GM12878 (cell line): ENCODE measurements around the gene HJURP. TPM values are rescaled to one million over a fixed set of nuclear protein-coding genes. Genes with fewer than 3 reads are reported as not detected.

ENCODE experiments used
- ATAC-seq: fragments of 200-7000 bp; cut with Tn5 transposase; 3 replicates; pipeline ENCODE4 v1.9.1; 2020; ENCODE audit warnings: mild to moderate bottlenecking, moderate library complexity
- BruUV-seq: library from RNA; stranded (reverse); fragments of 400-500 nt; replicated peaks from 2 replicates; lab custom pipeline; 2021; lab: Mats Ljungman, UMichigan
- CTCF ChIA-PET: fragments of 300-600 bp; sonication (Branson Sonifier 250); formaldehyde crosslinking; extraction: SDS; loops from one replicate; lab custom pipeline; 2021; ENCODE audit warnings: inconsistent platforms; lab: Yijun Ruan, JAX
- POLR2A ChIA-PET: fragments of 350-600 bp; formaldehyde crosslinking; extraction: SDS; loops from one replicate; lab custom pipeline; 2021; ENCODE audit warnings: inconsistent platforms; lab: Charles Lee
- RAD21 ChIA-PET: fragments of 300-600 bp; sonication (Branson Sonifier 250); formaldehyde crosslinking; loops from one replicate; lab custom pipeline; 2023; ENCODE audit warnings: antibody characterized with exemption; ENCODE audit not compliant: unreplicated experiment; lab: Charles Lee
- SMC1A ChIA-PET: fragments of 300-600 bp; sonication (Branson Sonifier 250); formaldehyde crosslinking; loops from one replicate; lab custom pipeline; 2023; ENCODE audit not compliant: unreplicated experiment, uncharacterized antibody; lab: Charles Lee
- DNase-seq: peaks from one replicate; pipeline ENCODE4 v3.0.0-alpha.2; 2011; ENCODE audit warnings: low read depth, low spot score
- FAIRE-seq: peaks from 3 replicates; lab custom pipeline; 2011; peaks lifted over from hg19 to GRCh38; lab: Jason Lieb, UNC
- H2AFZ ChIP-seq: 2 replicates; pipeline ENCODE4 v1.6.0; 2011; ENCODE audit warnings: low read depth, low read length, control low read depth; ENCODE audit not compliant: control insufficient read depth
- H3K27ac ChIP-seq: 2 replicates; pipeline ENCODE4 v1.5.1; 2011; ENCODE audit warnings: control low read depth; ENCODE audit not compliant: control insufficient read depth, insufficient read depth
- H3K27me3 ChIP-seq, 2 experiments: replicated peaks in 1 of 2; 2 replicates each; pipeline versions ENCODE4 v1.6.0 to v1.6.1; 2011; ENCODE audit warnings: low read length in 1 of 2; ENCODE audit not compliant: control insufficient read depth in 2 of 2, insufficient read depth in 2 of 2
- H3K36me3 ChIP-seq, 2 experiments: 2 replicates each; pipeline ENCODE4 v1.5.1; 2011; ENCODE audit warnings: low read length in 1 of 2; ENCODE audit not compliant: control insufficient read depth in 2 of 2, insufficient read depth in 2 of 2
- H3K4me1 ChIP-seq: 2 replicates; pipeline ENCODE4 v1.6.1; 2011; ENCODE audit warnings: mild to moderate bottlenecking, low read length, moderate library complexity, mixed read lengths; ENCODE audit not compliant: control insufficient read depth, insufficient read depth
- H3K4me2 ChIP-seq: 2 replicates; pipeline ENCODE4 v1.6.0; 2011; ENCODE audit warnings: control low read depth; ENCODE audit not compliant: control insufficient read depth, insufficient read depth
- H3K4me3 ChIP-seq: fragments of 200-600 bp; sonication (generic); 2 replicates; pipeline ENCODE4 v1.5.1; 2016
- H3K79me2 ChIP-seq: 2 replicates; pipeline ENCODE4 v1.6.0; 2011; ENCODE audit warnings: low read length; ENCODE audit not compliant: control insufficient read depth, insufficient read depth
- H3K9ac ChIP-seq: 2 replicates; pipeline ENCODE4 v1.8.0; 2011; ENCODE audit warnings: low read length, control low read depth, mixed read lengths; ENCODE audit not compliant: control insufficient read depth, insufficient read depth
- H3K9me3 ChIP-seq: replicated peaks from 3 replicates; pipeline ENCODE4 v1.5.1; 2011; ENCODE audit warnings: mild to moderate bottlenecking, low read length; ENCODE audit not compliant: control insufficient read depth, insufficient read depth
- H4K20me1 ChIP-seq: 2 replicates; pipeline ENCODE4 v1.6.0; 2011; ENCODE audit not compliant: control insufficient read depth, insufficient read depth
- BHLHE40 ChIP-seq, 2 experiments: fragments of 450-650 bp in 1 of 2; IDR thresholded peaks; 2 replicates each; pipeline ENCODE4 v1.6.1; 2011 to 2017; ENCODE audit warnings: low read depth in 2 of 2, borderline replicate concordance in 1 of 2, improper control_type of control experiment in 1 of 2, low read length in 1 of 2, mild to moderate bottlenecking in 1 of 2
- NR2C1 ChIP-seq: fragments of 450-650 bp; IDR thresholded peaks from 2 replicates; pipeline ENCODE4 v1.6.1; 2017; ENCODE audit warnings: antibody characterized with exemption, mild to moderate bottlenecking, moderate library complexity
- NR2F1 ChIP-seq: fragments of 450-650 bp; conservative IDR thresholded peaks from 2 replicates; pipeline ENCODE4 v1.6.1; 2017; ENCODE audit warnings: mild to moderate bottlenecking
- RAD51 ChIP-seq: fragments of 450-650 bp; IDR thresholded peaks from 2 replicates; pipeline ENCODE4 v1.6.1; 2016; ENCODE audit warnings: moderate library complexity, mild to moderate bottlenecking, inconsistent platforms
- WRNIP1 ChIP-seq: IDR thresholded peaks from 2 replicates; pipeline ENCODE4 v1.6.1; 2011; ENCODE audit warnings: low read depth, low read length, improper control_type of control experiment, borderline replicate concordance
- ZNF24 ChIP-seq: fragments of 450-650 bp; IDR thresholded peaks from 2 replicates; pipeline ENCODE4 v1.6.1; 2017; ENCODE audit warnings: antibody characterized with exemption, mild to moderate bottlenecking
- WGBS: methylation state at CpG from one replicate; pipeline ENCODE4 v1.1.6; 2016; ENCODE audit warnings: low lambda C conversion rate; ENCODE audit not compliant: insufficient replicate concordance, insufficient coverage; ENCODE audit errors: missing lambda C conversion rate; 5-methylcytosine and 5-hydroxymethylcytosine counted together
- in situ Hi-C: fragments of 300-500 bp; cut with MboI; formaldehyde crosslinking; loops from 9 replicates; pipeline ENCODE4 v1.14.3; 2018; ENCODE audit warnings: mixed read lengths
- intact Hi-C: fragments of 100-400 bp; cut with micrococcal nuclease; formaldehyde crosslinking; loops from one replicate; pipeline ENCODE4 v1.14.2; 2022; ENCODE audit not compliant: unreplicated experiment
- polyA plus RNA-seq, 11 experiments: library from polyadenylated mRNA; depleted of rRNA in 4 of 11; unstranded in 6 of 11; stranded (reverse) in 5 of 11; fragments of >200 nt; fragmentation: Nextera tagmentation in 4 of 11; fragmentation: Illumina TruSeq in 1 of 11; extraction: Ambion mirVana in 4 of 11; extraction: Trizol in 1 of 11; gene quantifications; 1 replicate in 1 of 11; 2 replicates in 10 of 11; pipeline versions ENCODE4 v1.2.1 to v1.2.3, GENCODE V29; 2011 to 2016; ENCODE audit warnings: inconsistent platforms in 2 of 11, missing spikeins in 2 of 11, low read depth in 1 of 11
- total RNA-seq, 4 experiments: library from RNA; depleted of rRNA in 3 of 4; stranded (reverse); fragments of >200 nt in 3 of 4; fragmentation: Illumina TruSeq in 1 of 4; extraction: Trizol in 1 of 4; gene quantifications; 2 replicates each; pipeline versions ENCODE4 v1.2.1 to v1.2.3, GENCODE V29; 2013 to 2021
- TF ChIP-seq, protein P1 (sequence below): IDR thresholded peaks from 2 replicates; pipeline ENCODE4 v1.6.1; 2011; ENCODE audit warnings: borderline replicate concordance, low read depth, mild to moderate bottlenecking, moderate library complexity, mixed read lengths, low read length; ENCODE audit not compliant: insufficient read depth; ENCODE audit errors: extremely low read length

Gene HJURP
- total and polyA plus RNA-seq, 10 of the 15 experiments (the other 5 are each of a cell fraction or from before 2014, with no cell fraction given): 12.7 to 68.9 (median 44.4) TPM

DNA sequence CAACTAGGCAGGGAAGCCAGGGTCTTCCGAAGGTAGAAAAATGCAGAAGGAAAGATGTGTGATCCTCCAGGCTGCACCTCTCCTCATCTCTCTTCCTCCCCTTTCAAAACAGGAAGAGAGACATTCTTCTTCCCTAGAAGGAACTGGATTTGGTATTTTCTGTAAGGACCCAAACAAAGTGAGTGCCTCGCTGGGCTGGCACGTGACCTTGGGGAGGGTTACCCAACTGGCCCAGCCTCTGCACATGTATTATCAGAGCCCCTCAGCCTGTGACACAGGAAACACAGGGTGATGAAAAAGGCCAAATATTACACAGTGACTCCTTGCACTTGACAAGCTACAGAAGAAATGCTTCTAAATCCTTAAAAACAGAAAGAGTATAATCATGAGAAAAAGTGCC, 2.3 kb downstream of the HJURP start:
- Histone ChIP-seq H3K4me2 (peak overlapping the region; percentile 73), H2AFZ (peak overlapping the region; percentile 48), H3K9ac (0 out of 2 replicates have a peak overlapping the region, but pooled peaks have one; percentile 2), H3K27ac (peak overlapping the region; percentile 13), H3K9me3 (no peaks in the 10 kb centered on the region), H3K36me3 (peaks cover 24 to 25% of the 10 kb centered on the region in 2 experiments), H3K4me3 (peak overlapping the region; percentile 88)
- no peak for DNase-seq
- SMC1A ChIA-PET: no interaction called here
- in situ Hi-C loops (no loop called here), intact Hi-C loops (loop anchor here (5.0 kb wide), 1 partner anchor 790 kb away; the partner anchor contains the start of gene INPP5D)
- CTCF ChIA-PET: interaction anchor here (1.0 to 1.1 kb wide), 2 partner anchors 8 to 11 kb away, joined by 3 read pairs; no protein-coding TSS in a partner anchor
- TF ChIP-seq WRNIP1 (no peak), ZNF24 (no peak), BHLHE40 (IDR thresholded peaks at IDR 0.05; ENCODE audit: borderline replicate concordance in 1 of 2, low read depth in 2 of 2, low read length in 1 of 2) (peak in 1 of 2 experiments; percentile 45; a peak in 1 of 4 replicates), NR2F1 (no peak), RAD51 (peak; percentile 25; the same call in 1 of the 2 replicates), NR2C1 (no peak)
- TF ChIP-seq, protein P1, sequence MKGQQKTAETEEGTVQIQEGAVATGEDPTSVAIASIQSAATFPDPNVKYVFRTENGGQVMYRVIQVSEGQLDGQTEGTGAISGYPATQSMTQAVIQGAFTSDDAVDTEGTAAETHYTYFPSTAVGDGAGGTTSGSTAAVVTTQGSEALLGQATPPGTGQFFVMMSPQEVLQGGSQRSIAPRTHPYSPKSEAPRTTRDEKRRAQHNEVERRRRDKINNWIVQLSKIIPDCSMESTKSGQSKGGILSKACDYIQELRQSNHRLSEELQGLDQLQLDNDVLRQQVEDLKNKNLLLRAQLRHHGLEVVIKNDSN: no peak
- TF ChIP-seq, all 136 proteins: peak for 2
- ChIA-PET POLR2A (interaction anchor here (0.6 kb wide), 1 partner anchor 342 kb away, joined by 4 read pairs; no protein-coding TSS in a partner anchor), RAD21 (no interaction called here)
- WGBS: 98% methylated on average over 3 of the region's 3 CpGs
- Histone ChIP-seq H4K20me1 (0 out of 2 replicates have a peak, but pooled peaks cover 2% of the 10 kb centered on the region), H3K4me1 (peaks cover 7% of the 10 kb centered on the region; the same call in 1 of the 2 replicates), H3K79me2 (peaks cover 43% of the 10 kb centered on the region), H3K27me3 (no peaks in the 10 kb centered on the region)
- no peak for ATAC-seq
- no peak for FAIRE-seq
- no TSS peak for BruUV-seq
